ENCODE results near the gene SEC63. TPM values are rescaled to one million over a fixed set of nuclear protein-coding genes. Genes with fewer than 3 reads are reported as not detected.
"Not testable (repeated sequence)": the region's sequence is repeated elsewhere in the genome, so short reads cannot be mapped to it uniquely, and the experiment has no call there.

SEC63 gene
- total RNA-seq, 1 experiment from 2014 or later = 97.6 TPM

GRCh38 chr6:107860963-107861362 is 97.0 kb downstream of the SEC63 start:
- CTCF ChIA-PET; POLR2A ChIA-PET; H3K27ac Mint-ChIP-seq; H3K4me3 Mint-ChIP-seq; DNase-seq (ENCODE audit: low spot score); ATAC-seq; H3K36me3 Mint-ChIP-seq; H3K27me3 Mint-ChIP-seq (ENCODE audit: low read depth); H3K9me3 Mint-ChIP-seq: not testable (repeated sequence)
- peaks cover 30% of the 10 kb centered on the region for H3K4me1 Mint-ChIP-seq

- not testable (repeated sequence) for H3K27me3 Mint-ChIP-seq (ENCODE audit: low read depth); ATAC-seq; H3K36me3 Mint-ChIP-seq; H3K9me3 Mint-ChIP-seq
- peak overlapping the region; percentile 67 for H3K4me3 Mint-ChIP-seq
- POLR2A ChIA-PET = interaction anchor here (0.6 kb wide), 1 partner anchor 393 kb away, joined by 3 read pairs; no protein-coding TSS in a partner anchor
- peak; percentile 42 for DNase-seq (ENCODE audit: low spot score)
- H3K27ac Mint-ChIP-seq = 0 out of 2 replicates have a peak overlapping the region, but pooled peaks have one; percentile 32
- H3K4me1 Mint-ChIP-seq = peaks cover 27% of the 10 kb centered on the region
- CTCF ChIA-PET = interaction anchor here (1.1 kb wide), 1 partner anchor 11 kb away, joined by 3 read pairs; no protein-coding TSS in a partner anchor
- peak; percentile 65; the same call in 1 of the 2 replicates for TF ChIP-seq FOXK1 (CRISPR knock-in tag; IDR thresholded peaks at IDR 0.05)
These were observed 97.9 kb downstream of the SEC63 start for GRCh38 chr6:107860144-107860543.

GRCh38 chr6:107853230-107853629 is 104.8 kb downstream of the SEC63 start:
- H3K36me3 Mint-ChIP-seq = no peaks in the 10 kb centered on the region
- H3K27me3 Mint-ChIP-seq (ENCODE audit: low read depth) = peaks cover 13% of the 10 kb centered on the region
- CTCF ChIA-PET = no interaction called here
- POLR2A ChIA-PET = no interaction called here
- peaks cover 6% of the 10 kb centered on the region for H3K9me3 Mint-ChIP-seq
- H3K4me3 Mint-ChIP-seq = no peak overlapping the region
- ATAC-seq (no peak), DNase-seq (ENCODE audit: low spot score) (no peak)
- TF ChIP-seq NFYB (CRISPR knock-in tag; conservative IDR thresholded peaks at IDR 0.05; ENCODE audit: low read depth) (no peak), ZMAT4 (CRISPR knock-in tag; IDR thresholded peaks at IDR 0.05) (no peak)
- peaks cover 4% of the 10 kb centered on the region; the same call in 1 of the 2 replicates for H3K4me1 Mint-ChIP-seq
- no peak overlapping the region for H3K27ac Mint-ChIP-seq

- no peak for ATAC-seq
- TF ChIP-seq JUN (CRISPR knock-in tag; IDR thresholded peaks at IDR 0.05) (no peak), ZNF671 (CRISPR knock-in tag; IDR thresholded peaks at IDR 0.05) (no peak), SMAD3 (CRISPR knock-in tag; IDR thresholded peaks at IDR 0.05; ENCODE audit: borderline replicate concordance) (no peak), ARID4B (CRISPR knock-in tag; IDR thresholded peaks at IDR 0.05; ENCODE audit: borderline replicate concordance) (no peak), USF2 (CRISPR knock-in tag; IDR thresholded peaks at IDR 0.05) (no peak), HMGXB4 (CRISPR knock-in tag; IDR thresholded peaks at IDR 0.05) (no peak), ZNF416 (CRISPR knock-in tag; IDR thresholded peaks at IDR 0.05) (no peak), PREB (CRISPR knock-in tag; IDR thresholded peaks at IDR 0.05; ENCODE audit: borderline replicate concordance) (no peak), AR (CRISPR knock-in tag; IDR thresholded peaks at IDR 0.05) (no peak)
- Mint-ChIP-seq H3K9me3 (peaks cover 6% of the 10 kb centered on the region), H3K27me3 (ENCODE audit: low read depth) (peaks cover 23% of the 10 kb centered on the region), H3K4me3 (no peak overlapping the region), H3K36me3 (no peaks in the 10 kb centered on the region), H3K4me1 (peaks cover 11% of the 10 kb centered on the region), H3K27ac (no peak overlapping the region)
- POLR2A ChIA-PET = no interaction called here
- DNase-seq (ENCODE audit: low spot score) = no peak
- CTCF ChIA-PET = interaction anchor here (0.9 to 3.2 kb wide), 9 partner anchors 11 to 174 kb away, joined by 3 to 21 read pairs (median 4); no protein-coding TSS in a partner anchor
These were observed 108.7 kb downstream of the SEC63 start for GRCh38 chr6:107849325-107849724.
